ENCODE results near the gene SEPTIN2. TPM values are rescaled to one million over a fixed set of nuclear protein-coding genes. Genes with fewer than 3 reads are reported as not detected.
"Not testable (repeated sequence)": the region's sequence is repeated elsewhere in the genome, so short reads cannot be mapped to it uniquely, and the experiment has no call there.

The SEPTIN2 gene
- polyA plus RNA-seq, 3 donors = 133 to 335 (median 211) TPM

DNA sequence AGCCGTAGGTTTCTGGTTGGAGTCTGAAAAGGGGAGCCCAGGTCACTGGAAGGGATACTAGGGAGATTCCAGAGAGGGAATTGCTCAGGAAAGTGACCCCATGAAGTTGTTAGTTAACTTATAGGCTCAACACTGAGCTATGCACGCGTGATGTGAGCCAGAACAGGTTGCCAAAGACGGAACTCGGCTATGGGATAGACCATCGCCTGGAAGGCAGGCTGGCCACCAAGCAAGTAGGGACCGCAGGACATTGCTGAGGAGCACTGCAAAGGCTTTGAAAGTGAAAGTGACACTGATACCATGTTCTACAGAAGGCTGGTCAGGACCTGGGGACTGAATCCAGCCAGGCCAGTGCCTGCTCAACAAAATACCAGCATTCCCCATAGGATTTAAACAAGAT is 47.7 kb downstream of the SEPTIN2 start:
- 75 to 89% (median 81%) methylated on average over 7 of the region's 7 CpGs for WGBS, 3 donors
- no peak overlapping the region for H3K27ac ChIP-seq (ENCODE audit: low read depth, low read length)

DNA sequence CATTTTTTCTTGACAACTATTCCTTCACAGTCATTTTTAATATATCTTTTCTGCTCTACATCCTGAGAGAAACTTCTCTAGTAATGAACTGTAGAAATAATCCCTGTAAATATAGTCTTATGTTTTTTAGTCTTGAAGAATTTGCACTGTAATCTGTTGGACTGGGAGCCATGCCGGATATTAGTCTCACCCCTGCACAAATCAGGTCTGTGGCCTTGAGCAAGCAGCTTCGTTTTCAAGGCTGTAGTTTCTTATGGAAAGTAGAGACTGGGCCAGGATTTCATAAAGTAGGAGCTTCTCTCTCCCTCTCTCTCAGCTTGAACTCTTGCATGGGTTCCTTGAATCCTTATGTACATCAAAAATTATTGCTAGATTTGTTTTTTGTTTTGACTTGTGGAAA is 49.1 kb downstream of the SEPTIN2 start:
- whole genome bisulfite sequencing, 3 donors = 13 to 81% (median 76%) methylated on average over 2 of the region's 2 CpGs
- H3K27ac ChIP-seq (ENCODE audit: low read depth, low read length) = no peak overlapping the region

DNA sequence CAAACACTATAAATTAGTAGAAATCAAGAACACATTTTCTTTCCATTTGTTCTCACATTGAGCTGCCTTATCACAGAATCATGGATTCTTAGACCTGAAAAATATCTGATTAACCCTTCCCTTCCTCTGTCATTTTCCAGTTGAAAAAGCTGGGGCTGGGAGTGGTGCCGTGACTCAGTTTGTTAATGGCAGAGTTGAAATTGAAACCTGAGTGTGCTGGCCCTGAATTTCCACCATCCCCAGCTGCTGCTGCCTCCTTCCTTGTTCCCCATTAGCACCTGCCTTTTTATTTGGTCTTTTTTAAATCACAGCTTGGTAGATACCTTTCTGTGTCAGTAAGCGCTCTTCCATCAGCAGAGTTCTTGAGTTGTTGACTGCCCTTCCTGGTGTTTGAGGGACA is 51.0 kb downstream of the SEPTIN2 start:
- H3K27ac ChIP-seq (ENCODE audit: low read depth, low read length) = no peak overlapping the region
- WGBS, 3 donors = 79 to 96% (median 88%) methylated on average over 2 of the region's 2 CpGs

DNA sequence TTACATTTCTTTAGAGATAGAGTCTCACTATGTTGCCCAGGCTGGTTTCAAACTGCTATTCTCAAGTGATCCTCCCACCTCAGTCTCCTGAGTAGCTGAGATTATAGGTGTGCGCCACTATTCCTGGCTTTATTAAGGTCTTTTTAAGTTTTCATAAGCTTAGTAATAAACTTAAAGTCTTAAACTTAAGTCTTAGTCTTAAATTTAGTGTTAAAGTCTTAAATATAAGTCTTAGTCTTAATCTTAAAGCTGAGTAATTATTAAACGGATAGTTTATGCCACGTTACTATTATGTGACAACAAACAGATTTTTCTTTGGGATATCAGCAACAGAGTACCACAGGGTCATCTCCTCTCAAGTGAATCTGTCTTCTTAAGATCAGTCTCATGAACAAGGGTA is 52.9 kb downstream of the SEPTIN2 start:
- no peak overlapping the region for H3K27ac ChIP-seq (ENCODE audit: low read depth, low read length)
- WGBS, 3 donors = 83 to 97% (median 89%) methylated on average over 3 of the region's 3 CpGs

DNA sequence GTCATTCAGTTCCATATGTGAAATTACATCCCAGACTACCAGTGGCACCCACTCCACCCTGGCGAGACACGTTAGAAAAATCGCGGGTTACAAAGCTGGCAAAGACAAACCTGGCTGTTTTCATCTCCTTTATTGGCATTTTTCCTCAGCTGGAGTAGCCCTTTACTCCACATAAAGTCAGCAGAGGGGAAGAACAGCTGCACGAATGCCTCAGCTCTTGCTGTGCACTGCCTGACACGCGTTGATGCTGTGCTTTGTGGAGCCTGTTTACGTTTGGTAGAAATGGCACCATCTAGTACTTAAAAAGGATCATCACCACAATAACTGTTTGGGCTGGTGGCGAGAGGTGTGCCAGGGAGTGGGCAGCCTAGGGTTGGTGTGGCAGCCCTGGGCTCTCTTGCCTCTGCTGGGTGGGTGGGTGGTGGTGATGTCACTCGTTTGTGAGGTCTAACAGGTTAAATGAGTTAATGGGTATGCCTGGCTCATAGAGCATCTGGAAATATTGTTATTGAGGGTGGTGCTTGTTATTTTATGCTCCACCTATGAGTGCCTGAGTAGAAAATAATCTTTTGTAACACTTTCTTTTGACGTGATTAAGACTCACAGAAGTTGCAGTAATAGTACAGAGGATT is 56.8 kb downstream of the SEPTIN2 start:
- no peak overlapping the region for H3K27ac ChIP-seq (ENCODE audit: low read depth, low read length)

DNA sequence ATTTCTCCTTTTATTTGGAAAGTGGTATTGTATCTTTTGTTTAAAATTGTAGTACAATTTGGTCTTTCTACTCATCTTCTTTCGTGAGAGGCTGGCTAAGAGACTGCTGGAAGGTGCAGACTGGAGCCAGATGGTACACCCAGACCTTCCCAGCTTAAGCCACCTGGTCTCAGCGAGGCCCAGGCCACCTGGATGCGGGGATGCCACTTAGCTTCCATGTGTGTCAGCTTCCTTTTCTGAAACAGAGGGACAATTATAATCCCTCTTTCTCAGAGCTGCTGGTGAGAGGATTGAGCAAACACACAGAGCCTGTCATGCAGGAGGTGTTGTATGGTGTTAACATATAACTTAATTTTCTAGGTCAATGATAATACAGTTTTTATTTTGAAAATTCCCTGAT is 57.7 kb downstream of the SEPTIN2 start:
- H3K27ac ChIP-seq (ENCODE audit: low read depth, low read length) = no peak overlapping the region
- WGBS, 3 donors = 77 to 96% (median 89%) methylated on average over 3 of the region's 3 CpGs

More for the DNA sequence above, 56.8 kb downstream of the SEPTIN2 start:
- WGBS, 3 donors = 39 to 76% (median 62%) methylated on average over 11 of the region's 11 CpGs

DNA sequence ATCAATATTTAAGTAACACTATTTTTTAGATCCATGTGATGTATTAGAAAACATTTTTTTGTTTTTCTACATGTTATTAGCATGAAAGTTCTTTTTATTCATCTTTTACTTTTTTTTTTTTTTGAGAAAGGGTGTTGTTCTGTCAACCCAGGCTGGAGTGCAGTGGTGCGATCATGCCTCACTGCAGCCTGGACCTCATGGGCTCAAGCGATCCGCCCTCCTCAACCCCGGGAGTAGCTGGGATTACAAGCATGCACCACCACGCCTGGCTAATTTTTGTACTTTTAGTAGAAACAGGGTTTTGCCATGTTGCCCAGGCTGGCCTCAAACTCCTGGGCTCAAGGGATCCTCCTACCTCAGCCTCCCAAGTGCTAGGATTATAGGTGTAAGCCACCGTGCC is 58.2 kb downstream of the SEPTIN2 start:
- not testable (repeated sequence) for H3K27ac ChIP-seq (ENCODE audit: low read depth, low read length)
- WGBS, 3 donors = 83 to 95% (median 93%) methylated on average over 6 of the region's 6 CpGs

DNA sequence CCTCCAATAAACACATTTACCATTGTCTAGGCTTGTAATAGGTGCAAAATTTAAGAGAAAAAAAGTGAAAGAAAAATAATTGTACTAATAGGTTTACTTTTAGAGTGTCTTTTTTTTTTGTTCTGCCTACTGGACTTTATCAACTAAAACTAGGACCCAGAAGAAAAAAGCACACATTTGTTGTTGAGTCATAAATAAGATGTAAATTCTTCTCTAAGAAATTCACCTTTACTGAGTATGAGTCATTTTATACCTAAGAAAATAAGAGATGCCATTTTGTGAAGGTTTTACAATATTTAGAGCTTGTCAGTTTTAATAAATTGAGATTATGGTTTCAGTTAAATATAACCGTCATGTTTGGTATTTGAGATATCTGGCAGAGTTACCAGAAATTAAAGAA is 59.6 kb downstream of the SEPTIN2 start:
- WGBS, 3 donors = 27 to 90% (median 83%) methylated on average over 1 of the region's 1 CpG

DNA sequence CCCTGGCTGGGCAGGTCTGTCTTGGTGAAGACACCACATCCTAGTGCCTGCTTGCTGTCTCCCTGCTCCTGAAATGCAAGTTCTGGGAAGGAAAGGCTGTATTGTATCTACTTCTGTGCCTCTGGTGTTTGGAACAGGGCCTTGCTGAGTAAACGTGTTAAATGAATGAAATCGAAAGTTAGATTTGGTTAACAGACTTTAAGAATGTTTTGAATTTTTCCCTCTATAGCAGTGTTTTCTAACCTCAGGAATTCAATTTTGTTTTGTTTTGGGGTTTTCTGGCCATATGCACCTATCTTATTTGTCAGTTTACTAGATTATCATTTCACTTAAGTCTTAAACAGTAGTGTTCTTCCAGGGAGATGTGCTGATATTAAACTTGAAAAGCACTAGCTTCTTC is 61.1 kb downstream of the SEPTIN2 start:
- H3K27ac ChIP-seq (ENCODE audit: low read depth, low read length) = no peak overlapping the region
- WGBS, 3 donors = 63 to 98% (median 86%) methylated on average over 2 of the region's 2 CpGs

More for the DNA sequence above, 59.6 kb downstream of the SEPTIN2 start:
- H3K27ac ChIP-seq (ENCODE audit: low read depth, low read length) = no peak overlapping the region

DNA sequence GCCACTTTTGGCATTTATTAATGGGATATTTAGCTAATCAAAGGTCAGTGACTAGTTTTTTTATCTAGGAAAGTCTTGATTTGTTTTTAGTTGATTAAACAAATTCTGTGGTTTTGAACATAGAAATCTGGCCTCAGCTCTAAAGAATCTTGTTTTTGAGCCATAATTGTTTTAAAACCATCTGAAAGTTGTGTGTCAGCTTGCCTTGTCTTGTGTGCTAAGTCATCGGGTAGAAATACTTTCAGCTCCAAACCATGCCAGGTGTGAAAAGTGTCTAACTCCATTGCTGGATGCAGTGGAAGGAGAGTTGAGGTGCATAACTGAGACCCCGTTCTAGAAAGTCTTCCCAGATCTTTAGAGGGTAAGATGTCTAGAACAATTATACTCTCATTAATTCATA is 63.1 kb downstream of the SEPTIN2 start:
- WGBS, 3 donors = 53 to 77% (median 62%) methylated on average over 2 of the region's 2 CpGs
- no peak overlapping the region for H3K27ac ChIP-seq (ENCODE audit: low read depth, low read length)

DNA sequence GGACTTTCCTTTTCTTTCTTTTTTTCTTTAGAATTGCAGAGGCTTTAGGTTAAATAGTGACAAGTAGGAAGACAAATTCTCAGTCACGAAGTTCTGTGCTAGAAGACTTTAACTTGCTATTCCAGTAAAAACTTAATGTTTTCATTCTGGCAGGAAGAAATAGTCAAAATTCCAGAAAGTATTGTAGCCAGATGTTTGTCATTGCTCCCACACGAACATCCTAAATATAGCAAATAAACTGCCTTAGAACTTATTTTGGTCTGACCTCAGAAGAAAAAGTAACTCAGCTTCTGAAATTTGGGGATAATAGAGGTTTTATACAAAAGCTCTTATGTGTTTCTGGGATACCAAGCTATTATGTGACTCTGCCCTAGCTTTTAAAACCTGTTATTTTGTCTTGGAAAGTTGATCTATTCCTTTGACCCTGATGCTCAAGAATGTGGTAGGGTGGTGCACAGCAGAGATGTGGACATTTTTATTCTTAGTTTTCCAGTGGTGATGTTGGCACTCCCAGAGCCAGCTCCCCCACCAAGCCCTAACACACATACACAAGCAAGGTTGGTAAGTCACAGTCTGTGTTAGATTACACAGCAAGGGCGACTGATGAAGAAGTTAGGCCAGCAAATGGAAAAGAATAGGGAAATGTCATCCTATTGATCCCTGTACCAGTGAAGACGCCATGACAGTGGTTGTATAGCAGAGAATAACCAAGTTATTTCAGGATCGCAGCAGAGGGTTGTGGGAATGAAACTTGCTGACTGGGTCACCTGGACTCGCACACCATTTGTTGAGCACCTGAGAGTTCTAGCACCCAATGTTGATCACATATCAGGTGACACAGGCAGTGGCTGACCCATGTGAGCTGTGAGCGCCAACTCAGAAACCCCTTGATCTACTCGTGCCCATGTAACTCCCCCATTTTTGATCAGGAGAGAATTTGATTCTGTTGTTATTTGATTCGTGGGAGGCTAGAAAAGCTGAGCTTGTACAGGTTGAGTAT is 64.1 kb downstream of the SEPTIN2 start:
- no peak overlapping the region for H3K27ac ChIP-seq (ENCODE audit: low read depth, low read length)

DNA sequence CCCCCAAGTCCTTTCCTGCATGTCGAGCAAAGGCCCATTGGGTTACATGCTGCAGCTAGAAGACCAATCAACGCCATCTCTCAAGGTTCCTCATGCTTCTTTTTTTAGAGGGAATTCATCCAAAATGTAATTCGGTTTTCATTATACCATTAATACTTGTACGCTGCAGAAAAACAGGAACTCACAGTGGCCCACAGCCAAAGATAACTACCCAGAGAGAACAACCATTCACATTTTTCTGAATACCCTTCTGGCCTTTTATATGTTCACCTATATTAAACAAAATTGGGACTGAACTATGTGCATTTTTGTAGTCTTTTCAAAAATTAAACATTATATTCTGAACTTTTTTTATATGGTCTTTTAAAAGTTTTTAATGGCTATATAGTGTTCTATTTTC is 66.1 kb downstream of the SEPTIN2 start:
- H3K27ac ChIP-seq (ENCODE audit: low read depth, low read length) = no peak overlapping the region
- 23 to 66% (median 27%) methylated on average over 4 of the region's 4 CpGs for WGBS, 3 donors

More for the DNA sequence above, 64.1 kb downstream of the SEPTIN2 start:
- 82 to 87% (median 84%) methylated on average over 9 of the region's 9 CpGs for WGBS, 3 donors

DNA sequence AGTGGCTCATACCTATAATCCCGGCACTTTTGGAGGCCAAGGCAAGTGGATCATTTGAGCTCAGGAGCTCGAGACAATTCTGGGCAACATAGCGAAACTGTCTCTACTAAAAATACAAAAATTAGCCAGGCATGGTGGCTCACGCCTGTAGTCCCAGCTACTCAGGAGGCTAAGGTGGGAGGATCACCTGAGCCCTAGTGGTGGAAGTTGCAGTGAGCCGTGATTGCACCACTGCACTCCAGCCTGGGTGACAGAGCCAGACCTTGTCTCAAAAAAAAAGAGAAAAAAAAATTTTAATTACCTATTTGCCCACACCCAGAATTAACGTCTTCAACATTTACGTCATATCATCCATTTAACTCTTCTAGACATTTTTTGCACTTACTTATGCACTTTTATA is 69.7 kb downstream of the SEPTIN2 start:
- WGBS, 3 donors = 94 to 98% (median 95%) methylated on average over 7 of the region's 7 CpGs
- H3K27ac ChIP-seq (ENCODE audit: low read depth, low read length) = not testable (repeated sequence)

DNA sequence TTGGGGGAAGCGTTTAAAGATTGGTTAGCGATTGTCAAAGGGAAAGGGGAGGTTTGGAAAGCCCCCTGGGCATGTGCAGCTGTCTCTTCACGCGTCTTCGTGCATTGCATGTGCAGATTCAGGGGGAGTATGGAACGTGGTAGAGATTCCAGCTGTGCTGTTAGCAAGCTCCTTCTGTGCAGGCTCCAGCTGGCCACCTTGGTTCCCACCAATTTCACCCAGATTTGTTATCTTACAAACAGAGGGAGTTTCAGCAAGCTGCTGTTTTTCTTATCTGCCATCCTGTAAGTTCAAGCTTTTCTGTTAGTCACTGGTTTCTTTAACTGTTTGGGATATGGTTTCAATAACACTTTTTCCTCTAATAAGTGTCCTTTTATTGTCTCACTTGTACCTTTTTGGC is 70.8 kb downstream of the SEPTIN2 start:
- H3K27ac ChIP-seq (ENCODE audit: low read depth, low read length) = no peak overlapping the region
- WGBS, 3 donors = 69 to 95% (median 87%) methylated on average over 6 of the region's 6 CpGs

DNA sequence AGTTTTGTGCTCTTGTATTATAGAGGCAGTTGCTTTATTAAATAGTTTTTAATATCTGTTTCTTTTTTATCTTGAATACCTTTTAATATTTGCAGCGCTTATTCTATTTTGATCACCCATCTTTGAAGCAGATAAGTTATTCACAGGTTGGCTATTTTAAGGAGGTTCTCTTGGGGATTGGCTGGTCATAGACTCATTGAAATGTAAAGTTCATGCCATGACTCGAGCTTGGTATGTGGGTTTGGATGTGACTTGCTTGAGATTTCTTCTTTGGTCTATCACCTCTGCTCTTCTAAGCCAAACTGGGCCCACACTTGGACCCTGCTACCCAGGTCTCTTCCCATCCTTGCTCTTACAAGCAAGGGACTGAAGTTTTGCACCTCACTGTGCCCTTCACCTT is 74.0 kb downstream of the SEPTIN2 start:
- H3K27ac ChIP-seq (ENCODE audit: low read depth, low read length) = no peak overlapping the region
- WGBS, 3 donors = 90 to 95% (median 92%) methylated on average over 2 of the region's 2 CpGs

DNA sequence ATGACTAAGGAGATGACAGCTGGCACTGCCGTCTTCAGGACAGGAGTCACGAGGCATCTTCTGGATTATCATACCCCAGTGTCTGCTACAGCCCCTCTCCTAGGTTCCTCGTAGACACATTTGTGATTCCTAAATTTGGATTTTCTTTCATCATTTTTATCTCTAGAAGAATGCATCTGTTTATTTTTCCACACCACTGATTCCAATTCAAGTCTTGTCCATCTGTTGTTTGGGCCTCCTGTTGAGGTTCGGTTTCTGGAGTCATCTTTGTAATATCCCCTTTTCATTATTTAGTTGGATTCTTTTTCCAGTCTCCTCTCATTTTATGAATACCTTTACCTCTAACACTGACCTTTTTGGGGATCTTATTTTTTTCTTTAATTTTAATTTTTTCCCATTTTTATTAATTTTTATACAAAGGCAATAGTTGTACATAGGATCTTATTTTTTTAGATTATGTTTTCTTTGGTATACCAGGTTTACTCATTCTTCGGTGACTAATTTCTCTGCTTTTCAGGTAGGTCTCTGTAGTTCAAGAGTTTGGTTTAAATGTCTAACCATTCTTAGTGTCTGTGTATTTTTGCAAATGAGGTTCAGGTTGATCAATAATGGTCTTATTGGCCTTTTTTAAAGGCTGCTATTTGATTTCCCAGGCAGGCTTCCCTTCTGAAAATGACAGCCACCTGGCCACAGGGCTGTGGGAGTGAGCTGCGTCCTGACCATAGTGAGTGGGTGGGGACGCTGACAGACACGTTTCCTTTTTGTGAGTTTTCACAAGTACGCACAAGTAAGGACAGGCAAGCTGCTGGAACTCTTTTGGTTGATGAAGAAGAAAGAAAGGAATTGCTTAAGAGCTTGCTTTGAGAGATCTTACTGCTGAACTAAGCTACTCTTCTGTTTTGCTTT is 74.8 kb downstream of the SEPTIN2 start:
- 92 to 94% (median 92%) methylated on average over 9 of the region's 9 CpGs for WGBS, 3 donors
- H3K27ac ChIP-seq (ENCODE audit: low read depth, low read length) = no peak overlapping the region

DNA sequence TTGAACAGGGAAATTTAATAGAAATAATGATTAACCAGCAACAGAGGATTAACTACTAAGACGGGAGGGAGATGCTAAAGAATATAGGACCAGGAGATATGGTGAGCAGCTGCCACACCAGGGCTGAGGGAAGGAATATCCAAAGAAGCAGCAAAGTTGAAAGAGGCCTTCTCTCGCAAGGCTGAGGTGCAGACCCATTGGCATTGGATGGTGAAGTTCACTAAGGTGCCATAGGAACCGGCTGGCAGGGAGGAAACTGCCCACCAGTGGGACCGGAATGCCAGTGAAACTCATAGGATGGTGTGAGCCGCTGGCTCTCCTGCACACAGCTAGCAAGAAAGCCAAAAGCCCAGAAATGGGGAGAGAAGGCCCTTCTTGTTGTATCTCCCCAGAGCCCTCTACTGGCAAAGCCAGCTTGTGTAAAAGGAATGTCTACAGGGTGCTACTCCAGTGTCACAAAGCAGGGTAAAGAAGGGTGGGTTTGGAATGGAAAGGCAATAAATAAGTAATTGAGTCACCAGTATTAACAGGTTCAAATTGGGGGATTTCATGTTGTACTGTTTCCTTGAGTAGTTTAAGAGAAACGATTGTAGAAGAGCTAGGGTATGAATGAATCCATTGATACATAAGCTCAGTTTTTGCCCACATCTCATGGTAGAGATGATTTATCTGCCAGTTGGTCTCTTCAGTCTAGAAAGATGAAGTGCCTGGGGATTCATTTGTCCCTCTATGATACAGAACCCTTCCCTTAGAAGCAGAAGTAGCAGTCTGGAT is 76.4 kb downstream of the SEPTIN2 start:
- WGBS, 3 donors = 57 to 83% (median 81%) methylated on average over 6 of the region's 6 CpGs
- no peak overlapping the region for H3K27ac ChIP-seq (ENCODE audit: low read depth, low read length)

DNA sequence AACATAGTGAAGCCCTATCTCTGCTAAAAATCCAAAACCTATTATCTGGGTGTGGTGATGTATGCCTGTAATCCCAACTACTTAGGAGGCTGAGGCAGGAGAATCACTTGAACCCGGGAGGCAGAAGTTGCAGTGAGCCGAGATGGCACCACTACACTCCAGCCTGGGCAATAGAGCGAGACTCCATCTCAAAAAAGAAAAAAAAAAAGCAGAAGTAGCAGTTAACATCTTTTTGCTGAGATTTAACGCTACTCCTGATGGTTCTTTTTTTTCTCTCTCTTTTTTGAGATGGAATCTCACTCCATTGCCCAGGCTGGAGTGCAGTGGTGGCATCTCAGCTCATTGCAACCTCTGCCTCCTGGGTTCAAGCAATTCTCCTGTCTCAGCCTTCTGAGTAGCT is 77.0 kb downstream of the SEPTIN2 start:
- 89 to 96% (median 94%) methylated on average over 4 of the region's 4 CpGs for WGBS, 3 donors
- not testable (repeated sequence) for H3K27ac ChIP-seq (ENCODE audit: low read depth, low read length)
